CD4-positive, alpha-beta T cell treated with Interleukin-17A for 1 hour (primary cell): ENCODE results near the gene CD40LG.

Experiments used
- DNase-seq: peaks from one replicate; pipeline ENCODE4 v3.0.0-alpha.2; 2020

The CD40LG gene

GRCh38 chrX:136652822-136653723 lies 5.1 kb downstream of the CD40LG start:
- no peak for DNase-seq

GRCh38 chrX:136656361-136656964 lies 8.5 kb downstream of the CD40LG start:
- no peak for DNase-seq

GRCh38 chrX:136658151-136658550 lies 10.2 kb downstream of the CD40LG start:
- peak; percentile 48 for DNase-seq

- no peak for DNase-seq
These were observed 11.2 kb downstream of the CD40LG start for GRCh38 chrX:136659174-136659573.

GRCh38 chrX:136660896-136661295 lies 12.9 kb downstream of the CD40LG start:
- DNase-seq: no peak

GRCh38 chrX:136662104-136662503 lies 14.1 kb downstream of the CD40LG start:
- DNase-seq: peak; percentile 68

GRCh38 chrX:136662976-136663375 lies 15.0 kb downstream of the CD40LG start:
- DNase-seq: peak; percentile 42

- no peak for DNase-seq
These were observed 17.4 kb downstream of the CD40LG start for GRCh38 chrX:136665258-136665900.

GRCh38 chrX:136666088-136666487 lies 18.1 kb downstream of the CD40LG start:
- no peak for DNase-seq

- DNase-seq: no peak
These were observed 19.6 kb downstream of the CD40LG start for GRCh38 chrX:136667446-136668168.

- DNase-seq: no peak
These were observed 23.1 kb downstream of the CD40LG start for GRCh38 chrX:136671006-136671610.

- DNase-seq: peak; percentile 67
These were observed 26.5 kb downstream of the CD40LG start for GRCh38 chrX:136674270-136674985.

- DNase-seq: no peak
These were observed 31.6 kb downstream of the CD40LG start for GRCh38 chrX:136679531-136679930.

GRCh38 chrX:136684120-136684519 lies 36.2 kb downstream of the CD40LG start:
- no peak for DNase-seq

- DNase-seq: peak; percentile 55
These were observed 39.5 kb downstream of the CD40LG start for GRCh38 chrX:136687457-136687856.

GRCh38 chrX:136689436-136689835 lies 41.5 kb downstream of the CD40LG start:
- DNase-seq: no peak

GRCh38 chrX:136691028-136691809 lies 43.3 kb downstream of the CD40LG start:
- DNase-seq: peak; percentile 59

GRCh38 chrX:136692271-136692670 lies 44.3 kb downstream of the CD40LG start:
- DNase-seq: no peak

GRCh38 chrX:136694431-136695087 lies 46.6 kb downstream of the CD40LG start:
- peak; percentile 76 for DNase-seq

- DNase-seq: peak; percentile 38
These were observed 49.2 kb downstream of the CD40LG start for GRCh38 chrX:136697156-136697555.

- DNase-seq: peak; percentile 41
These were observed 60.4 kb downstream of the CD40LG start for GRCh38 chrX:136708348-136708747.
